Astrocyte (in vitro differentiated cells and primary cell): ENCODE measurements around the gene STK32A. TPM values are rescaled to one million over a fixed set of nuclear protein-coding genes. Genes with fewer than 3 reads are reported as not detected.
A peak's percentile ranks its signal among the peaks of the same experiment; 100 is the strongest.

Source experiments
- DNase-seq: peaks from one replicate; pipeline ENCODE4 v3.0.0-alpha.2; 2010; ENCODE audit warnings: low read depth
- FAIRE-seq: peaks from 2 replicates; lab custom pipeline; 2011; peaks lifted over from hg19 to GRCh38; lab: Jason Lieb, UNC
- H2AFZ ChIP-seq: 2 replicates; pipeline ENCODE4 v1.6.0; 2012; ENCODE audit warnings: low read depth, low read length, inconsistent platforms
- H3K27ac ChIP-seq: 2 replicates; pipeline ENCODE4 v1.5.1; 2011; ENCODE audit warnings: low read depth, low read length, inconsistent platforms
- H3K27me3 ChIP-seq: 2 replicates; pipeline ENCODE4 v1.6.0; 2011; ENCODE audit warnings: low read length, inconsistent platforms; ENCODE audit not compliant: insufficient read depth
- H3K36me3 ChIP-seq: 2 replicates; pipeline ENCODE4 v1.5.1; 2011; ENCODE audit warnings: low read length, inconsistent platforms; ENCODE audit not compliant: insufficient read depth
- H3K4me1 ChIP-seq: 2 replicates; pipeline ENCODE4 v1.5.1; 2011; ENCODE audit warnings: low read length, inconsistent platforms; ENCODE audit not compliant: insufficient read depth
- H3K4me2 ChIP-seq: 2 replicates; pipeline ENCODE4 v1.6.0; 2012; ENCODE audit warnings: low read length, inconsistent platforms
- H3K4me3 ChIP-seq: 2 replicates; pipeline ENCODE4 v1.5.1; 2011; ENCODE audit warnings: low read depth, mild to moderate bottlenecking, low read length, inconsistent platforms; ENCODE audit not compliant: insufficient read depth
- H3K79me2 ChIP-seq: 2 replicates; pipeline ENCODE4 v1.6.0; 2012; ENCODE audit warnings: mild to moderate bottlenecking, low read length, inconsistent platforms; ENCODE audit not compliant: insufficient read depth
- H3K9ac ChIP-seq: 2 replicates; pipeline ENCODE4 v1.6.0; 2012; ENCODE audit warnings: mild to moderate bottlenecking, low read length, inconsistent platforms
- H3K9me3 ChIP-seq: 2 replicates; pipeline ENCODE4 v1.5.1; 2012; ENCODE audit warnings: low read depth, mild to moderate bottlenecking, low read length, inconsistent platforms; ENCODE audit not compliant: insufficient read depth
- H4K20me1 ChIP-seq: 2 replicates; pipeline ENCODE4 v1.6.0; 2012; ENCODE audit warnings: low read length, inconsistent platforms; ENCODE audit not compliant: insufficient read depth
- H3K27ac Mint-ChIP-seq: one replicate; pipeline ENCODE4 v1.8.0; 2021; ENCODE audit warnings: mild to moderate bottlenecking, mixed read lengths; ENCODE audit not compliant: unreplicated experiment
- H3K27me3 Mint-ChIP-seq: one replicate; pipeline ENCODE4 v1.8.0; 2021; ENCODE audit warnings: low read depth, mixed read lengths; ENCODE audit not compliant: unreplicated experiment
- H3K36me3 Mint-ChIP-seq: one replicate; pipeline ENCODE4 v1.8.0; 2021; ENCODE audit warnings: low read depth, mixed read lengths; ENCODE audit not compliant: unreplicated experiment
- H3K4me1 Mint-ChIP-seq: one replicate; pipeline ENCODE4 v1.8.0; 2021; ENCODE audit warnings: low read depth, mixed read lengths; ENCODE audit not compliant: unreplicated experiment
- H3K4me3 Mint-ChIP-seq: one replicate; pipeline ENCODE4 v1.8.0; 2021; ENCODE audit warnings: mild to moderate bottlenecking, moderate library complexity, mixed read lengths; ENCODE audit not compliant: unreplicated experiment
- H3K9me3 Mint-ChIP-seq: one replicate; pipeline ENCODE4 v1.8.0; 2021; ENCODE audit warnings: mild to moderate bottlenecking, mixed read lengths; ENCODE audit not compliant: unreplicated experiment
- CTCF ChIP-seq: IDR thresholded peaks from 2 replicates; pipeline ENCODE4 v1.5.1; 2011; ENCODE audit warnings: low read depth, mild to moderate bottlenecking, inconsistent platforms, low read length, moderate library complexity; ENCODE audit not compliant: insufficient read depth
- EZH2 ChIP-seq: IDR thresholded peaks from 2 replicates; pipeline ENCODE4 v1.6.1; 2012; ENCODE audit warnings: mild to moderate bottlenecking, low read length, inconsistent platforms; ENCODE audit not compliant: insufficient read depth
- total RNA-seq: library from RNA; stranded (reverse); gene quantifications from 2 replicates; pipeline ENCODE4 v1.2.1, GENCODE V29; 2021

The STK32A gene
- total RNA-seq, 1 donor from 2014 or later, result 0.25 TPM

GRCh38 chr5:147306351-147306750 lies 71.5 kb downstream of the STK32A start:
- Mint-ChIP-seq H3K9me3 (peaks cover 9% of the 10 kb centered on the region), H3K27ac (no peak overlapping the region), H3K4me1 (peaks cover 9% of the 10 kb centered on the region), H3K4me3 (no peak overlapping the region), H3K27me3 (no peaks in the 10 kb centered on the region), H3K36me3 (no peaks in the 10 kb centered on the region)
- Histone ChIP-seq H3K4me1 (peaks cover 24% of the 10 kb centered on the region), H3K9ac (no peak overlapping the region), H3K36me3 (no peaks in the 10 kb centered on the region), H3K4me2 (no peak overlapping the region), H3K4me3 (no peak overlapping the region), H3K27me3 (no peaks in the 10 kb centered on the region), H3K27ac (no peak overlapping the region), H4K20me1 (no peaks in the 10 kb centered on the region), H2AFZ (no peak overlapping the region), H3K79me2 (no peaks in the 10 kb centered on the region), H3K9me3 (no peaks in the 10 kb centered on the region)
- FAIRE-seq (no peak), DNase-seq (no peak)
- TF ChIP-seq CTCF (no peak), EZH2 (no peak)

- H3K27me3 Mint-ChIP-seq, result no peaks in the 10 kb centered on the region
- Histone ChIP-seq H2AFZ (no peak overlapping the region), H3K27ac (no peak overlapping the region)
Observed at GRCh38 chr5:147307170-147307569, 72.3 kb downstream of the STK32A start.

More at GRCh38 chr5:147307170-147307569, 72.3 kb downstream of the STK32A start:
- TF ChIP-seq EZH2 (no peak), CTCF (no peak)
- Histone ChIP-seq H3K9ac (no peak overlapping the region), H3K4me1 (peaks cover 24% of the 10 kb centered on the region), H3K79me2 (no peaks in the 10 kb centered on the region), H3K4me3 (no peak overlapping the region), H3K27me3 (no peaks in the 10 kb centered on the region), H3K9me3 (no peaks in the 10 kb centered on the region), H3K36me3 (no peaks in the 10 kb centered on the region), H3K4me2 (no peak overlapping the region), H4K20me1 (no peaks in the 10 kb centered on the region)
- FAIRE-seq (no peak), DNase-seq (peak; percentile 53)
- Mint-ChIP-seq H3K36me3 (no peaks in the 10 kb centered on the region), H3K4me3 (no peak overlapping the region), H3K27ac (no peak overlapping the region), H3K9me3 (peaks cover 9% of the 10 kb centered on the region), H3K4me1 (peaks cover 9% of the 10 kb centered on the region)
